PC-9 (cell line): Measurements from ENCODE around the gene ERAS. TPM values are rescaled to one million over a fixed set of nuclear protein-coding genes. Genes with fewer than 3 reads are reported as not detected.
A peak's percentile ranks its signal among the peaks of the same experiment; 100 is the strongest.

Experiments
- BruUV-seq: library from RNA; stranded (reverse); fragments of 400-500 nt; replicated peaks from 2 replicates; lab custom pipeline; 2021; lab: Mats Ljungman, UMichigan
- CTCF ChIA-PET: fragments of 300-600 bp; sonication (Branson Sonifier 250); formaldehyde crosslinking; loops from one replicate; lab custom pipeline; 2022; ENCODE audit warnings: antibody characterized with exemption; lab: Charles Lee
- POLR2A ChIA-PET: fragments of 300-600 bp; sonication (Branson Sonifier 250); formaldehyde crosslinking; loops from one replicate; lab custom pipeline; 2022; ENCODE audit warnings: antibody characterized with exemption; ENCODE audit not compliant: unreplicated experiment; lab: Charles Lee
- DNase-seq, 2 experiments: peaks; one replicate each; pipeline versions ENCODE4 v3.0.0 to v3.0.0-alpha.2; 2015 to 2022; ENCODE audit warnings: mixed read lengths in 1 of 2
- H2AFZ ChIP-seq: fragments of 200-600 bp; sonication (generic); 2 replicates; pipeline ENCODE4 v1.8.1; 2017; ENCODE audit warnings: antibody characterized with exemption
- H3F3A ChIP-seq: fragments of 200-600 bp; sonication (generic); 2 replicates; pipeline ENCODE4 v1.8.1; 2017; ENCODE audit warnings: antibody characterized with exemption, mild to moderate bottlenecking, low read depth; ENCODE audit not compliant: insufficient read depth
- H3K27ac ChIP-seq: fragments of 200-600 bp; sonication (generic); 2 replicates; pipeline ENCODE4 v1.6.1; 2016; ENCODE audit warnings: mixed run types
- H3K27me3 ChIP-seq: fragments of 200-600 bp; sonication (generic); 2 replicates; pipeline ENCODE4 v1.6.1; 2016; ENCODE audit warnings: low read depth, mixed run types; ENCODE audit not compliant: insufficient read depth
- H3K36me3 ChIP-seq: fragments of 200-600 bp; sonication (generic); 2 replicates; pipeline ENCODE4 v1.6.1; 2016; ENCODE audit warnings: low read depth, mixed run types
- H3K4me1 ChIP-seq: fragments of 200-600 bp; sonication (generic); replicated peaks from 2 replicates; pipeline ENCODE4 v1.6.1; 2016; ENCODE audit warnings: mixed run types; ENCODE audit not compliant: insufficient read depth
- H3K4me2 ChIP-seq: fragments of 200-600 bp; sonication (generic); 2 replicates; pipeline ENCODE4 v1.6.1; 2017; ENCODE audit warnings: mixed run types
- H3K4me3 ChIP-seq: fragments of 200-600 bp; sonication (generic); 2 replicates; pipeline ENCODE4 v1.6.1; 2016; ENCODE audit warnings: mixed run types
- H3K79me2 ChIP-seq: fragments of 200-600 bp; sonication (generic); 2 replicates; pipeline ENCODE4 v1.6.1; 2017; ENCODE audit warnings: low read depth, mixed run types
- H3K9me2 ChIP-seq: fragments of 200-600 bp; sonication (generic); 2 replicates; pipeline ENCODE4 v1.8.1; 2017; ENCODE audit warnings: mild to moderate bottlenecking; ENCODE audit not compliant: insufficient read depth
- H3K9me3 ChIP-seq: fragments of 200-600 bp; sonication (generic); 2 replicates; pipeline ENCODE4 v1.8.1; 2016; ENCODE audit warnings: low read depth; ENCODE audit not compliant: insufficient read depth
- H4K20me1 ChIP-seq: fragments of 200-600 bp; sonication (generic); 2 replicates; pipeline ENCODE4 v1.8.1; 2017; ENCODE audit not compliant: insufficient read depth
- CTCF ChIP-seq: fragments of 200-600 bp; sonication (generic); conservative IDR thresholded peaks from 2 replicates; pipeline ENCODE4 v1.6.1; 2017; ENCODE audit warnings: mixed run types, antibody characterized with exemption, mild to moderate bottlenecking, moderate library complexity
- EZH2 ChIP-seq: fragments of 200-600 bp; sonication (generic); IDR thresholded peaks from 2 replicates; pipeline ENCODE4 v1.8.0; 2017; ENCODE audit warnings: antibody characterized with exemption, low read depth
- intact Hi-C: fragments of 100-400 bp; cut with micrococcal nuclease; formaldehyde crosslinking; loops from one replicate; pipeline ENCODE4 v1.10.0; 2022; ENCODE audit not compliant: unreplicated experiment
- total RNA-seq: library from RNA; stranded (reverse); gene quantifications from 2 replicates; pipeline ENCODE4 v1.2.3, GENCODE V29; 2021

ERAS gene
- total RNA-seq, 1 experiment from 2014 or later, result not detected

GRCh38 chrX:48831136-48831908 lies 5.0 kb downstream of the ERAS start:
- Histone ChIP-seq H3K4me1 (no peaks in the 10 kb centered on the region), H3K79me2 (no peaks in the 10 kb centered on the region), H3F3A (no peaks in the 10 kb centered on the region), H3K36me3 (no peaks in the 10 kb centered on the region), H3K9me2 (no peaks in the 10 kb centered on the region), H3K4me3 (no peak overlapping the region), H3K4me2 (no peak overlapping the region), H4K20me1 (no peaks in the 10 kb centered on the region), H3K27me3 (no peaks in the 10 kb centered on the region), H3K9me3 (no peaks in the 10 kb centered on the region), H2AFZ (no peak overlapping the region), H3K27ac (no peak overlapping the region)
- POLR2A ChIA-PET, result no interaction called here
- BruUV-seq, result no TSS peak
- CTCF ChIA-PET, result no interaction called here
- DNase-seq, result no peak
- TF ChIP-seq CTCF (no peak), EZH2 (no peak)
- intact Hi-C loops, result no loop called here

- H3K4me3 ChIP-seq, result no peak overlapping the region
- no peak overlapping the region for H3K27ac ChIP-seq
- no peaks in the 10 kb centered on the region for H3K9me3 ChIP-seq
- intact Hi-C loops, result no loop called here
- no peaks in the 10 kb centered on the region for H3F3A ChIP-seq
- H3K9me2 ChIP-seq, result no peaks in the 10 kb centered on the region
- no peaks in the 10 kb centered on the region for H3K27me3 ChIP-seq
- ChIA-PET POLR2A (no interaction called here), CTCF (no interaction called here)
- H4K20me1 ChIP-seq, result no peaks in the 10 kb centered on the region
- TF ChIP-seq EZH2 (no peak), CTCF (no peak)
- no peaks in the 10 kb centered on the region for H3K4me1 ChIP-seq
- H3K4me2 ChIP-seq, result no peak overlapping the region
- BruUV-seq, result no TSS peak
- DNase-seq, result peak in 1 of 2 experiments; percentile 1
- H2AFZ ChIP-seq, result no peak overlapping the region
- H3K36me3 ChIP-seq, result no peaks in the 10 kb centered on the region
- no peaks in the 10 kb centered on the region for H3K79me2 ChIP-seq
Measured at GRCh38 chrX:48831909-48832291, 5.6 kb downstream of the ERAS start.

GRCh38 chrX:48833542-48834138 lies 7.3 kb downstream of the ERAS start:
- no peaks in the 10 kb centered on the region for H4K20me1 ChIP-seq
- no peaks in the 10 kb centered on the region for H3K9me3 ChIP-seq
- TF ChIP-seq EZH2 (no peak), CTCF (no peak; the same call in 1 of the 2 replicates)
- no peaks in the 10 kb centered on the region for H3K9me2 ChIP-seq
- H2AFZ ChIP-seq, result no peak overlapping the region
- POLR2A ChIA-PET, result no interaction called here
- no peak for DNase-seq
- no peaks in the 10 kb centered on the region for H3K79me2 ChIP-seq
- no peak overlapping the region for H3K27ac ChIP-seq
- H3K36me3 ChIP-seq, result no peaks in the 10 kb centered on the region
- intact Hi-C loops, result no loop called here
- no peak overlapping the region for H3K4me2 ChIP-seq
- CTCF ChIA-PET, result no interaction called here
- no peaks in the 10 kb centered on the region for H3K4me1 ChIP-seq
- BruUV-seq, result no TSS peak
- no peaks in the 10 kb centered on the region for H3K27me3 ChIP-seq
- no peak overlapping the region for H3K4me3 ChIP-seq
- H3F3A ChIP-seq, result no peaks in the 10 kb centered on the region
